ENCODE measurements around the gene NHS. TPM values are rescaled to one million over a fixed set of nuclear protein-coding genes. Genes with fewer than 3 reads are reported as not detected.

NHS gene
- 0.30 and 1.4 TPM in 2 replicates for total RNA-seq

DNA sequence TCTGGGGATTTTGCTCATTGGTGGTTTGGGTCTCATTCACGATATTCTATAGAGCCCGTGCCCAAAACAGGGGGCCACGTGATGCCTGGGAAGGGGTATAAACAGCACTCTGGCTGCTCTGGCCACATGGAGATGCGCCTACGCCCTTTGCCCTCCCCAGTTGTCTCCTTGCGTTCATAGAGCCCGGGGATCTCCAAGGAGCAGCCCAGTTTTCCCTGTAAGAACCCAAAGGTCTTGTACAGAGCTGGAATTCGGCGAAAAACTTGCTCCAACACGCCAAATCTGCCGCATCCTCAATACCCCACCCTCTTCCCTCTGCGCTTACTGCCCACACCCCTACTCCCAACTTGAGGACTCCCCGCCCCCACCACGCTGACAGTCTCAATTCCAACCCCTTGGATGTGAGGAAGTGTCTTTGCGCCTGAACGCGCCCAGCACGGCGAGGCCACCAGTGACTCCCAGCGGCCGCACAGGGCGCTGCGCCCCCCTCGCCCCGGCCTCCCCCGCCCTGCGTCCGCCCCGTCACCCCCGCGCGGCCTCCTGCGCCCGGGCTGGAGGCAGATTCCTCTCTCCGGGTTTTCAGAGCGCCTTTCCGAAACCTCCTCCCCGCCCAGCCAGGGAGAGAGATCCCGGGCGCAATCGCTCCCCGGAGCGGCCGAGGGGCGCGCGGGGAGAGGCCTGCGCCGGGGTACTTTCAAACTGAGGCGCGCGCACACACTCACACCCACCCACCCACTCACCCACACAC lies at the start of gene NHS:
NHS (plus strand) TSS at position 582 of the 748 bp plus-strand sequence. CDS start 558 bp downstream, outside the sequence.

GRCh38 chrX:17736856-17737709 lies 362.1 kb downstream of the NHS start, which contains the start of gene SCML1:
TSS of gene SCML1 (plus strand) at chrX:17737493. CDS start at chrX:17744187, 6,694 bp downstream.

